PC-9 (cell line): ENCODE data around the gene TRIM10. TPM values are rescaled to one million over a fixed set of nuclear protein-coding genes. Genes with fewer than 3 reads are reported as not detected.
A peak's percentile ranks its signal among the peaks of the same experiment; 100 is the strongest.
"Not testable (repeated sequence)": the region's sequence is repeated elsewhere in the genome, so short reads cannot be mapped to it uniquely, and the experiment has no call there.

Experiments used
- BruUV-seq: library from RNA; stranded (reverse); fragments of 400-500 nt; replicated peaks from 2 replicates; lab custom pipeline; 2021; lab: Mats Ljungman, UMichigan
- CTCF ChIA-PET: fragments of 300-600 bp; sonication (Branson Sonifier 250); formaldehyde crosslinking; loops from one replicate; lab custom pipeline; 2022; ENCODE audit warnings: antibody characterized with exemption; lab: Charles Lee
- POLR2A ChIA-PET: fragments of 300-600 bp; sonication (Branson Sonifier 250); formaldehyde crosslinking; loops from one replicate; lab custom pipeline; 2022; ENCODE audit warnings: antibody characterized with exemption; ENCODE audit not compliant: unreplicated experiment; lab: Charles Lee
- DNase-seq, 2 experiments: peaks; one replicate each; pipeline versions ENCODE4 v3.0.0 to v3.0.0-alpha.2; 2015 to 2022; ENCODE audit warnings: mixed read lengths in 1 of 2
- H2AFZ ChIP-seq: fragments of 200-600 bp; sonication (generic); 2 replicates; pipeline ENCODE4 v1.8.1; 2017; ENCODE audit warnings: antibody characterized with exemption
- H3F3A ChIP-seq: fragments of 200-600 bp; sonication (generic); 2 replicates; pipeline ENCODE4 v1.8.1; 2017; ENCODE audit warnings: antibody characterized with exemption, mild to moderate bottlenecking, low read depth; ENCODE audit not compliant: insufficient read depth
- H3K27ac ChIP-seq: fragments of 200-600 bp; sonication (generic); 2 replicates; pipeline ENCODE4 v1.6.1; 2016; ENCODE audit warnings: mixed run types
- H3K27me3 ChIP-seq: fragments of 200-600 bp; sonication (generic); 2 replicates; pipeline ENCODE4 v1.6.1; 2016; ENCODE audit warnings: low read depth, mixed run types; ENCODE audit not compliant: insufficient read depth
- H3K36me3 ChIP-seq: fragments of 200-600 bp; sonication (generic); 2 replicates; pipeline ENCODE4 v1.6.1; 2016; ENCODE audit warnings: low read depth, mixed run types
- H3K4me1 ChIP-seq: fragments of 200-600 bp; sonication (generic); replicated peaks from 2 replicates; pipeline ENCODE4 v1.6.1; 2016; ENCODE audit warnings: mixed run types; ENCODE audit not compliant: insufficient read depth
- H3K4me2 ChIP-seq: fragments of 200-600 bp; sonication (generic); 2 replicates; pipeline ENCODE4 v1.6.1; 2017; ENCODE audit warnings: mixed run types
- H3K4me3 ChIP-seq: fragments of 200-600 bp; sonication (generic); 2 replicates; pipeline ENCODE4 v1.6.1; 2016; ENCODE audit warnings: mixed run types
- H3K79me2 ChIP-seq: fragments of 200-600 bp; sonication (generic); 2 replicates; pipeline ENCODE4 v1.6.1; 2017; ENCODE audit warnings: low read depth, mixed run types
- H3K9me2 ChIP-seq: fragments of 200-600 bp; sonication (generic); 2 replicates; pipeline ENCODE4 v1.8.1; 2017; ENCODE audit warnings: mild to moderate bottlenecking; ENCODE audit not compliant: insufficient read depth
- H3K9me3 ChIP-seq: fragments of 200-600 bp; sonication (generic); 2 replicates; pipeline ENCODE4 v1.8.1; 2016; ENCODE audit warnings: low read depth; ENCODE audit not compliant: insufficient read depth
- H4K20me1 ChIP-seq: fragments of 200-600 bp; sonication (generic); 2 replicates; pipeline ENCODE4 v1.8.1; 2017; ENCODE audit not compliant: insufficient read depth
- CTCF ChIP-seq: fragments of 200-600 bp; sonication (generic); conservative IDR thresholded peaks from 2 replicates; pipeline ENCODE4 v1.6.1; 2017; ENCODE audit warnings: mixed run types, antibody characterized with exemption, mild to moderate bottlenecking, moderate library complexity
- EZH2 ChIP-seq: fragments of 200-600 bp; sonication (generic); IDR thresholded peaks from 2 replicates; pipeline ENCODE4 v1.8.0; 2017; ENCODE audit warnings: antibody characterized with exemption, low read depth
- intact Hi-C: fragments of 100-400 bp; cut with micrococcal nuclease; formaldehyde crosslinking; loops from one replicate; pipeline ENCODE4 v1.10.0; 2022; ENCODE audit not compliant: unreplicated experiment
- total RNA-seq: library from RNA; stranded (reverse); gene quantifications from 2 replicates; pipeline ENCODE4 v1.2.3, GENCODE V29; 2021

The TRIM10 gene
- total RNA-seq, 1 experiment from 2014 or later = not detected

- Histone ChIP-seq H4K20me1 (no peaks in the 10 kb centered on the region), H3K27ac (no peak overlapping the region), H3K4me3 (no peak overlapping the region), H3K27me3 (no peaks in the 10 kb centered on the region), H3K4me1 (peaks cover 35% of the 10 kb centered on the region), H2AFZ (no peak overlapping the region), H3K4me2 (no peak overlapping the region), H3K9me3 (no peaks in the 10 kb centered on the region), H3F3A (peaks cover 17% of the 10 kb centered on the region; the same call in 1 of the 2 replicates), H3K36me3 (no peaks in the 10 kb centered on the region), H3K79me2 (no peaks in the 10 kb centered on the region), H3K9me2 (no peaks in the 10 kb centered on the region)
- intact Hi-C loops = no loop called here
- DNase-seq = no peak
- ChIA-PET POLR2A (interaction anchor here (0.7 kb wide), 1 partner anchor 61 kb away, joined by 5 read pairs; the partner anchor contains the start of gene POLR1H), CTCF (interaction anchor here (0.6 to 0.7 kb wide), 2 partner anchors 9 to 333 kb away, joined by 3 read pairs; partner anchors contain the start of gene TRIM31)
- BruUV-seq = no TSS peak
- no peak for TF ChIP-seq EZH2
- TF ChIP-seq CTCF = no peak
Measured at GRCh38 chr6:30121446-30122366, 39.3 kb downstream of the TRIM10 start.

GRCh38 chr6:30118691-30119090 is 42.3 kb downstream of the TRIM10 start:
- H4K20me1 ChIP-seq, H3K36me3 ChIP-seq, intact Hi-C loops, CTCF ChIA-PET, H3K4me2 ChIP-seq, BruUV-seq, H2AFZ ChIP-seq, H3K79me2 ChIP-seq, H3K9me3 ChIP-seq, H3K27me3 ChIP-seq, H3K9me2 ChIP-seq, H3K4me3 ChIP-seq, DNase-seq: not testable (repeated sequence)
- Histone ChIP-seq H3F3A (peaks cover 34% of the 10 kb centered on the region), H3K4me1 (peaks cover 64% of the 10 kb centered on the region), H3K27ac (0 out of 2 replicates have a peak overlapping the region, but pooled peaks have one; percentile 29)
- POLR2A ChIA-PET = interaction anchor here (0.6 kb wide), 1 partner anchor 10 kb away, joined by 28 read pairs; no protein-coding TSS in a partner anchor

- Histone ChIP-seq H3K4me3 (no peak overlapping the region), H3K4me2 (no peak overlapping the region), H3K27me3 (no peaks in the 10 kb centered on the region), H3K27ac (no peak overlapping the region), H3K79me2 (peaks cover 9% of the 10 kb centered on the region), H2AFZ (no peak overlapping the region), H3F3A (peaks cover 43% of the 10 kb centered on the region), H3K9me2 (no peaks in the 10 kb centered on the region), H3K9me3 (no peaks in the 10 kb centered on the region), H4K20me1 (no peaks in the 10 kb centered on the region), H3K36me3 (no peaks in the 10 kb centered on the region), H3K4me1 (peaks cover 55% of the 10 kb centered on the region)
- no TSS peak for BruUV-seq
- no peak for DNase-seq
- CTCF ChIA-PET = no interaction called here
- intact Hi-C loops = no loop called here
- TF ChIP-seq CTCF (peak; percentile 34; the same call in 1 of the 2 replicates), EZH2 (no peak)
- POLR2A ChIA-PET = no interaction called here
Measured at GRCh38 chr6:30116724-30117123, 44.3 kb downstream of the TRIM10 start.
